HTR-8/SVneo (cell line): ENCODE data around the gene LRRC36.

ENCODE experiments used
- DNase-seq: peaks from one replicate; pipeline ENCODE4 v3.0.0; 2011; ENCODE audit warnings: low spot score, mixed read lengths; ENCODE audit not compliant: insufficient read length
- FAIRE-seq: peaks from 2 replicates; lab custom pipeline; 2011; peaks lifted over from hg19 to GRCh38; lab: Jason Lieb, UNC

LRRC36 gene

GRCh38 chr16:67387479-67388079, 61.0 kb downstream of the LRRC36 start:
- no peak for FAIRE-seq
- no peak for DNase-seq

GRCh38 chr16:67388191-67388590, 61.6 kb downstream of the LRRC36 start:
- FAIRE-seq (no peak), DNase-seq (no peak)

GRCh38 chr16:67388591-67388990, 62.0 kb downstream of the LRRC36 start:
- peak; percentile 13 for FAIRE-seq
- DNase-seq = no peak

DNA sequence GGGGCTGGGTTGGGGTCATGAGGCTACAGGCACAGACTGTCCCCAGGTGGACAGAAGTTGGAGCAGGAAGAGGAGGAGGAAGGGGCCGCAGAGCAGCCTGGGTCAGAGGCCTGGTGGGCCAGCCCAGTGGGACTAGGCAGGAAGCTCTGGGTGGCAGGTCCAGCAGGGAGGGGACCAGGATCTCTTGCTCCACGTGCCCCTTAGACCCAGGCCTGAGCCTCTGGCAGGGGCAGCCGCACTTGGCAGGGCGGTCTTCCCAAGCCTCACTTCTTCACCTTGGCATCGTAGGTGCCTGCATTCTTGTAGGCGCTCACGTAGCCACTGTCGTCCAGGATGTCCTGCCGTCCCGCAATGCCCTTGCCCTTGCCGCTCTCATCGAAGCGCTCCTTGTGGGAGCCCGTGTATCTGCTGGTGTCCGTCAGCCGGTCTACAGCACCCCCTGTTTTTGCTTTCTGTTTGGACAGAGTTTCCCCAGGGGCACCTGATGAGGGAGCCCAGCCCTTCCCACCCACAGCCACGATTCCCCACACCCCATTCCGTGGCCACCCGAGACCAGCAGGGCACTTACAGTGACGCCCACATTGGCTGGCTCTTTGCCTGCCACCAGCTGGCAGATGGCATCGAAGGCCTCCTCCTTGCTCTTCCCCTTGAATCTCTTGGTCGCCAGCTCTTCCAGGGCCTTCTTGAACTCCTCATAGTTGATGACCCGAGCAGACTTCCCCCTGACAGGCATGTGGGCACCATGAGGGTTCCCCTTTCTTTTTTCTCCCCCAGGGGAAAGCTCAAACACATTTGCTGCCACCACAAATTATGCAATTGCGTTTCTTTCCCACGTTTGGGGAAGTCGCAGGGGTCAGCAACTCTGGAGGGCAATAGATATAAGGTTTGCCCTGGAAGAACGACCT, 63.5 kb downstream of the LRRC36 start:
- FAIRE-seq (no peak), DNase-seq (no peak)

GRCh38 chr16:67390816-67391423, 64.3 kb downstream of the LRRC36 start:
- FAIRE-seq (no peak), DNase-seq (no peak)

GRCh38 chr16:67391424-67392300, 65.0 kb downstream of the LRRC36 start:
- no peak for FAIRE-seq
- DNase-seq = no peak

DNA sequence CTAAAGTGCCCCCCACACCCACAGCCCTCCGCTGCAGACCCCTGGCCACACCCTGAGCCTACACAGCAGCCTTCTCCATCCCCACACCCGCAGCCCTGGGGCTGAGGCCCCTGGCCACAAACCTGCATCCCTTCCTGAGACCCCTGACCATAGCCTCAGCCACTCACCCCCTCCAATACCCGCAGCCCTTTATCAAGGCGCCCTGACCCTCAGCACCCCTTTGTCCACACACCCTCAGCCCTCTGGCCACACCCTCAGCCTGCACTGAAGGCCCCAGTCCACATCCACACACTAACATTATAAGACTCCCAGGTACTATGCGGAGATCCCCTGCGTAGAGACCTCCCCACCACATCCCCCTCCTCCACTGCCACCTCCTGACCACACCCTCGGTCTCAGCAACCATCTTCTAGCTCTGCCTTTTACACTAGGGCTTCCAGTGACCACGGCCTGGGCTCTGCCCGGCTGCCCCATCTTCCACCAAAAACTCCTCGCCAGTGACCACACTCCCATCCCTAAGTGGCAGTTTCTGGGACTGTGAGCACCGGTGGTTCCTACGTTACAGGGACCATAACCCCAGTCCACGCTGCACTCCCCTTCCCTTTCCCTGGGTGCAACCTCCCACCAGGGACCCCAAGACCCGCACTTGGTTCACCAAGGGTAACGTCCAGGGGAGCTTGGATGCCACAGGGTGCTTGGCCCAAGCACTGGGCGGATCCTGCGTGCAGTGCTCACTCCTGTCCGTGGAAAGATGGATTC, 65.9 kb downstream of the LRRC36 start:
- DNase-seq (no peak), FAIRE-seq (peak; percentile 72)

- FAIRE-seq (peak; percentile 38), DNase-seq (peak; percentile 90)
Measured at GRCh38 chr16:67393111-67393787, 66.6 kb downstream of the LRRC36 start, which contains the start of gene TPPP3. TSS of gene TPPP3 (minus strand) at chr16:67393498. CDS start at chr16:67391111, 2,387 bp downstream.

DNA sequence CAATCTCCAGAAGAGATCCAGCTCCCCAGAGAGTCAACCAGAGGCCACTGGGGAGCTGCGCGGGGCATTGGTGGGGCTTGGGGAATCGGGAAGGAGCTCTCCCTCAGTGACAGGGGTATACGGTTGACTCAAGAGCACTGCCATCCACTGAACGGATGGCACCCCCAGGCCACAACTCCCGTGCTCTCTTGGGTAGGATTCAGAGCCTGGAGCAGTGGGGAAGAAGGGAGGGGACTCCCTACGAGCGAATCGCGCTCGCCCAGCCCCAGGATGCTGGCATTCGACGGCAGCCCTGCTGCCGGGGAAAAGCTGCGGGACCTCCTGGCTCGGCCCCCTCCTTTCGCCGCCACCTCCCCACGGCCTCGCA, 67.2 kb downstream of the LRRC36 start:
- DNase-seq (no peak), FAIRE-seq (no peak)

DNA sequence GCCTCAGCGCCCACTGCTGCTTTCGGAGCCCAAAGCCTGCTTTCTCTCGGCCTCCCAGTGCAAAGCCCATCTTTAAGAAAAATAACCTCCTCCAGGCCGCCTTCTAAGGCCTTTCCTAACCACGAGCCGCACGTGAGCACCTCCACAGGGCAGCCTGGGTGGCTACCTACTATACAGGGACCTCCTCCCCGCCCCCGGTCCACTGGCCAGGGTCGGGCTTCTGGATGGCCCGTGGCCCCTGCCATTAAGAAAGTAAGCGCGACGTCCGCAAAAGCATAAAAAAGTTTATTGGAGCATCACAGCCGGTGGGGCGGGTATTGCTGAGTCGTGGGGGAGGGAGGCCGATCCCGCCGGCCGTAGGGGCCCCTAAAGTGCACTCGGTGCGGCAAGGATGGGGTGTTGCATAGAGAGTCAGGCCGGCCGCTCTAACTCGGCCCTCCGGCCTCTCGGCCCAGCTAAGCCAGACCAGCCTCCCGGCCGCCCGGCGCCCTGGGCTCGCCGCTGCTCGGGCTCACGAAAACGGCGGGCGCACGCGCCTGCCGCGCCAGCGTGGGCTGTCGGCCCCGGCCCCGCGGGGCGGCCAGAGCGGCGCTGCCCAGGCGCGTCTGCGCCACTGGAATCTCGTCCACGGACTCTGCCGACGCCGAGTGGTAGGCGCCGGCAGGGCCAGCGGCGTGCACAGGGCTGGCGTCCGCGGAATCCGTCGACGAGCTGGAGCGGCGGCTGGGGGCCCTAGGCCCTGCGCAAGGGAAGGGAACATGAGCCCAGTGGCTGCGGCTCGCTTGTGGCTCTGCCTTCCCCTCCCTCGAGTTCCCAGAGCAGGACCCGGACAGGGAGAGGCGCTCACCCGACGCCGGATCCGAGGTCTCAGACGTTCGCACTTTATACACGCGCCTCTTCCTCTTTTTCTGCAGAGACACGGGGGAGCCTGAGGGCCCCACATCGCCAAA, 67.8 kb downstream of the LRRC36 start:
- FAIRE-seq (no peak), DNase-seq (no peak)

- DNase-seq (no peak), FAIRE-seq (no peak)
Measured at GRCh38 chr16:67395105-67395457, 68.5 kb downstream of the LRRC36 start.

- no peak for DNase-seq
- FAIRE-seq = no peak
Measured at GRCh38 chr16:67395458-67396158, 69.0 kb downstream of the LRRC36 start.

- no peak for FAIRE-seq
- DNase-seq = no peak
Measured at GRCh38 chr16:67396159-67397035, 69.8 kb downstream of the LRRC36 start.

GRCh38 chr16:67397036-67397801, 70.6 kb downstream of the LRRC36 start:
- DNase-seq = no peak
- FAIRE-seq = no peak

GRCh38 chr16:67397812-67398545, 71.4 kb downstream of the LRRC36 start:
- FAIRE-seq = peak; percentile 60
- DNase-seq = no peak
